GM12878 (cell line): ENCODE measurements around the gene ABCA3. TPM values are rescaled to one million over a fixed set of nuclear protein-coding genes. Genes with fewer than 3 reads are reported as not detected.

Experiments
- ATAC-seq: fragments of 200-7000 bp; cut with Tn5 transposase; 3 replicates; pipeline ENCODE4 v1.9.1; 2020; ENCODE audit warnings: mild to moderate bottlenecking, moderate library complexity
- BruUV-seq: library from RNA; stranded (reverse); fragments of 400-500 nt; replicated peaks from 2 replicates; lab custom pipeline; 2021; lab: Mats Ljungman, UMichigan
- CTCF ChIA-PET: fragments of 300-600 bp; sonication (Branson Sonifier 250); formaldehyde crosslinking; extraction: SDS; loops from one replicate; lab custom pipeline; 2021; ENCODE audit warnings: inconsistent platforms; lab: Yijun Ruan, JAX
- POLR2A ChIA-PET: fragments of 350-600 bp; formaldehyde crosslinking; extraction: SDS; loops from one replicate; lab custom pipeline; 2021; ENCODE audit warnings: inconsistent platforms; lab: Charles Lee
- RAD21 ChIA-PET: fragments of 300-600 bp; sonication (Branson Sonifier 250); formaldehyde crosslinking; loops from one replicate; lab custom pipeline; 2023; ENCODE audit warnings: antibody characterized with exemption; ENCODE audit not compliant: unreplicated experiment; lab: Charles Lee
- SMC1A ChIA-PET: fragments of 300-600 bp; sonication (Branson Sonifier 250); formaldehyde crosslinking; loops from one replicate; lab custom pipeline; 2023; ENCODE audit not compliant: unreplicated experiment, uncharacterized antibody; lab: Charles Lee
- DNase-seq: peaks from one replicate; pipeline ENCODE4 v3.0.0-alpha.2; 2011; ENCODE audit warnings: low read depth, low spot score
- FAIRE-seq: peaks from 3 replicates; lab custom pipeline; 2011; peaks lifted over from hg19 to GRCh38; lab: Jason Lieb, UNC
- H2AFZ ChIP-seq: 2 replicates; pipeline ENCODE4 v1.6.0; 2011; ENCODE audit warnings: low read depth, low read length, control low read depth; ENCODE audit not compliant: control insufficient read depth
- H3K27ac ChIP-seq: 2 replicates; pipeline ENCODE4 v1.5.1; 2011; ENCODE audit warnings: control low read depth; ENCODE audit not compliant: control insufficient read depth, insufficient read depth
- H3K27me3 ChIP-seq, 2 experiments: replicated peaks in 1 of 2; 2 replicates each; pipeline versions ENCODE4 v1.6.0 to v1.6.1; 2011; ENCODE audit warnings: low read length in 1 of 2; ENCODE audit not compliant: control insufficient read depth in 2 of 2, insufficient read depth in 2 of 2
- H3K36me3 ChIP-seq, 2 experiments: 2 replicates each; pipeline ENCODE4 v1.5.1; 2011; ENCODE audit warnings: low read length in 1 of 2; ENCODE audit not compliant: control insufficient read depth in 2 of 2, insufficient read depth in 2 of 2
- H3K4me1 ChIP-seq: 2 replicates; pipeline ENCODE4 v1.6.1; 2011; ENCODE audit warnings: mild to moderate bottlenecking, low read length, moderate library complexity, mixed read lengths; ENCODE audit not compliant: control insufficient read depth, insufficient read depth
- H3K4me2 ChIP-seq: 2 replicates; pipeline ENCODE4 v1.6.0; 2011; ENCODE audit warnings: control low read depth; ENCODE audit not compliant: control insufficient read depth, insufficient read depth
- H3K4me3 ChIP-seq: fragments of 200-600 bp; sonication (generic); 2 replicates; pipeline ENCODE4 v1.5.1; 2016
- H3K79me2 ChIP-seq: 2 replicates; pipeline ENCODE4 v1.6.0; 2011; ENCODE audit warnings: low read length; ENCODE audit not compliant: control insufficient read depth, insufficient read depth
- H3K9ac ChIP-seq: 2 replicates; pipeline ENCODE4 v1.8.0; 2011; ENCODE audit warnings: low read length, control low read depth, mixed read lengths; ENCODE audit not compliant: control insufficient read depth, insufficient read depth
- H3K9me3 ChIP-seq: replicated peaks from 3 replicates; pipeline ENCODE4 v1.5.1; 2011; ENCODE audit warnings: mild to moderate bottlenecking, low read length; ENCODE audit not compliant: control insufficient read depth, insufficient read depth
- H4K20me1 ChIP-seq: 2 replicates; pipeline ENCODE4 v1.6.0; 2011; ENCODE audit not compliant: control insufficient read depth, insufficient read depth
- EED ChIP-seq: sonication (generic); IDR thresholded peaks from 2 replicates; pipeline ENCODE4 v1.6.1; 2016; ENCODE audit warnings: antibody characterized with exemption, low read depth
- IKZF1 ChIP-seq: fragments of 450-650 bp; conservative IDR thresholded peaks from 2 replicates; pipeline ENCODE4 v1.6.1; 2017; ENCODE audit warnings: antibody characterized with exemption, mild to moderate bottlenecking
- MXI1 ChIP-seq: fragments of 150-350 bp; IDR thresholded peaks from 2 replicates; pipeline ENCODE4 v1.6.1; 2011; ENCODE audit warnings: low read depth, mild to moderate bottlenecking, inconsistent platforms, low read length, improper control_type of control experiment
- MYC ChIP-seq: IDR thresholded peaks from 2 replicates; pipeline ENCODE4 v1.6.1; 2011; ENCODE audit warnings: mild to moderate bottlenecking, low read length, moderate library complexity, inconsistent platforms; ENCODE audit not compliant: insufficient read depth, insufficient replicate concordance, insufficient read length, severe bottlenecking
- NR2C1 ChIP-seq: fragments of 450-650 bp; IDR thresholded peaks from 2 replicates; pipeline ENCODE4 v1.6.1; 2017; ENCODE audit warnings: antibody characterized with exemption, mild to moderate bottlenecking, moderate library complexity
- POLR2AphosphoS5 ChIP-seq: IDR thresholded peaks from 2 replicates; pipeline ENCODE4 v1.6.1; 2011; ENCODE audit warnings: mild to moderate bottlenecking, low read length, inconsistent platforms
- SRF ChIP-seq, 2 experiments: IDR thresholded peaks; 2 replicates each; pipeline ENCODE4 v1.6.1; 2011; ENCODE audit warnings: low read depth in 2 of 2, low read length in 2 of 2, mild to moderate bottlenecking in 1 of 2, moderate library complexity in 1 of 2
- TBL1XR1 ChIP-seq: IDR thresholded peaks from 2 replicates; pipeline ENCODE4 v1.6.1; 2012; ENCODE audit warnings: low read depth, low read length, improper control_type of control experiment
- YBX1 ChIP-seq: fragments of 450-650 bp; IDR thresholded peaks from 2 replicates; pipeline ENCODE4 v1.6.1; 2016; ENCODE audit warnings: antibody characterized with exemption
- WGBS: methylation state at CpG from one replicate; pipeline ENCODE4 v1.1.6; 2016; ENCODE audit warnings: low lambda C conversion rate; ENCODE audit not compliant: insufficient replicate concordance, insufficient coverage; ENCODE audit errors: missing lambda C conversion rate; 5-methylcytosine and 5-hydroxymethylcytosine counted together
- in situ Hi-C: fragments of 300-500 bp; cut with MboI; formaldehyde crosslinking; loops from 9 replicates; pipeline ENCODE4 v1.14.3; 2018; ENCODE audit warnings: mixed read lengths
- intact Hi-C: fragments of 100-400 bp; cut with micrococcal nuclease; formaldehyde crosslinking; loops from one replicate; pipeline ENCODE4 v1.14.2; 2022; ENCODE audit not compliant: unreplicated experiment
- polyA plus RNA-seq, 11 experiments: library from polyadenylated mRNA; depleted of rRNA in 4 of 11; unstranded in 6 of 11; stranded (reverse) in 5 of 11; fragments of >200 nt; fragmentation: Nextera tagmentation in 4 of 11; fragmentation: Illumina TruSeq in 1 of 11; extraction: Ambion mirVana in 4 of 11; extraction: Trizol in 1 of 11; gene quantifications; 1 replicate in 1 of 11; 2 replicates in 10 of 11; pipeline versions ENCODE4 v1.2.1 to v1.2.3, GENCODE V29; 2011 to 2016; ENCODE audit warnings: inconsistent platforms in 2 of 11, missing spikeins in 2 of 11, low read depth in 1 of 11
- total RNA-seq, 4 experiments: library from RNA; depleted of rRNA in 3 of 4; stranded (reverse); fragments of >200 nt in 3 of 4; fragmentation: Illumina TruSeq in 1 of 4; extraction: Trizol in 1 of 4; gene quantifications; 2 replicates each; pipeline versions ENCODE4 v1.2.1 to v1.2.3, GENCODE V29; 2013 to 2021

ABCA3 gene
- total and polyA plus RNA-seq, 10 of the 15 experiments (the other 5 are each of a cell fraction or from before 2014, with no cell fraction given), result 0.71 to 17.6 (median 6.7) TPM

DNA sequence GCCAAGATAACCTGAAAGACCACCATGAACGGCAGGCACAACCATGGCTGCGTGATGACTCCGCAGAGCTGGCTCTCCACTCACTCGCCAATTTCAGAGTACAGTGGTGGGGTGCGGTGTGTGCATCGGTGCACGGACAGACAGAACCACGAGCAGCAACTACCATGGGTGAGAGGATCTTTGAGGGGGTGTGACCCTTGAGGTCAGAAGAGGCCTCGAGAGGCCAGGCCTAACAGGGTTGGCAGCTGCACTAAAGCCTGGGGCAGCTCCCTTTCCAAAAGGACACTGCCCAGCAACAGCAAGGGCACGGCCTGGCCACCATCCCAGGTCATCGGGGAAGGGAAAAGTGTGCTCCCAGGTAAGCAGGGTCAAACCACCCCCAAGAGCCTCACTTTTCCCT, 87.2 kb downstream of the ABCA3 start:
- TF ChIP-seq SRF (IDR thresholded peaks at IDR 0.05; ENCODE audit: low read depth in 2 of 2, low read length in 2 of 2) (no peak), POLR2AphosphoS5 (peak; percentile 62), IKZF1 (no peak), EED (no peak), NR2C1 (no peak), MXI1 (no peak), YBX1 (no peak), MYC (no peak), TBL1XR1 (no peak)
- intact Hi-C loops, result loop anchor here (5.0 kb wide), 1 partner anchor 46 kb away; the partner anchor contains the start of gene MLST8
- no peak overlapping the region for H2AFZ ChIP-seq
- peaks cover 13% of the 10 kb centered on the region for H3K79me2 ChIP-seq
- FAIRE-seq (no peak), ATAC-seq (no peak), DNase-seq (no peak)
- H3K4me3 ChIP-seq, result no peak overlapping the region
- ChIA-PET SMC1A (interaction anchor here (0.9 kb wide), 1 partner anchor 55 kb away, joined by 4 read pairs; no protein-coding TSS in a partner anchor), RAD21 (no interaction called here), POLR2A (interaction anchor here (1.8 kb wide), 1 partner anchor 47 kb away, joined by 4 read pairs; no protein-coding TSS in a partner anchor), CTCF (interaction anchor here (1.5 to 2.3 kb wide), 3 partner anchors 42 to 175 kb away, joined by 5 to 14 read pairs (median 5); partner anchors contain the start of gene CCNF)
- H4K20me1 ChIP-seq, result no peaks in the 10 kb centered on the region
- peaks cover 24 to 29% of the 10 kb centered on the region in 2 experiments for H3K36me3 ChIP-seq
- peaks cover 13% of the 10 kb centered on the region for H3K4me1 ChIP-seq
- in situ Hi-C loops, result no loop called here
- no peak overlapping the region for H3K4me2 ChIP-seq
- H3K27me3 ChIP-seq, result no peaks in the 10 kb centered on the region
- H3K27ac ChIP-seq, result no peak overlapping the region
- H3K9me3 ChIP-seq, result no peaks in the 10 kb centered on the region
- H3K9ac ChIP-seq, result no peak overlapping the region
- WGBS, result 41% methylated on average over 11 of the region's 11 CpGs
- no TSS peak for BruUV-seq
